GM21737 (cell line): ENCODE data around the gene RPL10.

Experiments used
- ATAC-seq: cut with Tn5 transposase; IDR thresholded peaks from one replicate; pipeline ENCODE4 v1.9.1; 2021; ENCODE audit warnings: mild to moderate bottlenecking, moderate library complexity; ENCODE audit not compliant: unreplicated experiment

Gene RPL10

DNA sequence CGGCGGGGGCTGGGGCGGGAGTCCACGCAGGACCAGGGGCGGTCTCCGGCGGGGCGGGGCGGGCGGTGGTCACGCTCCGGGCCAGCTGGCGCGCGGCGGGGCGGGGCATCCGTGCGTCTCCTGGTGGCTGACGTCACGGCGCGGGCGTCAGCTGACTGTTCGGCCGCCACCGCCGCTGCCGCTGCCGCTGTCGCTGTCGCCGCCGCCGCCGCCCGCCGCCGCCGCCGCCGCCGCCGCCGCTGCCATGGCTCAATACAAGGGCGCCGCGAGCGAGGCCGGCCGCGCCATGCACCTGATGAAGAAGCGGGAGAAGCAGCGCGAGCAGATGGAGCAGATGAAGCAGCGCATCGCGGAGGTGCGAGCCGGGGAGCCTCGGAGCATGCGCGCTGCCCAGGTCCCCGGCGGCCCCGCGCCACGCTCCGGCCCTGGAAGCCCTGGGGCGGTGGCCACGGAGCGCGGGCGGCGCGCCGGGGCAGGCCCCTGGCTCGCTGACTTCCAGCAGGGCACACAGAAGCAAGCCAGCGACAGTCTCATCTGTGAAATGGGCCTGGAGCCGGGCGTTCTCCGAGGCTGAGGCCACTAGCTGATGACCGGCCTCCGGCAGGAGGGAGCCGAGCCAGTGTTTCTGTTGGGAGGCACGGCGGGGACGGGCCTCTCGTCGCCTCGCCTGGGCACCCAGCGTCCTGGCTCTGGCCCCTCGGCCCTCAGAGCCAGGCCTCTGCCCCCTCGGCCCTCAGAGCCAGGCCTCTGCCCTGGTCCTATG lies 46.0 kb downstream of the RPL10 start, which contains the start of gene FAM50A:
TSS of gene FAM50A (plus strand) at position 150 of the 763 bp plus-strand sequence. CDS start at position 245, 95 bp downstream.
- peak; percentile 77 for ATAC-seq

DNA sequence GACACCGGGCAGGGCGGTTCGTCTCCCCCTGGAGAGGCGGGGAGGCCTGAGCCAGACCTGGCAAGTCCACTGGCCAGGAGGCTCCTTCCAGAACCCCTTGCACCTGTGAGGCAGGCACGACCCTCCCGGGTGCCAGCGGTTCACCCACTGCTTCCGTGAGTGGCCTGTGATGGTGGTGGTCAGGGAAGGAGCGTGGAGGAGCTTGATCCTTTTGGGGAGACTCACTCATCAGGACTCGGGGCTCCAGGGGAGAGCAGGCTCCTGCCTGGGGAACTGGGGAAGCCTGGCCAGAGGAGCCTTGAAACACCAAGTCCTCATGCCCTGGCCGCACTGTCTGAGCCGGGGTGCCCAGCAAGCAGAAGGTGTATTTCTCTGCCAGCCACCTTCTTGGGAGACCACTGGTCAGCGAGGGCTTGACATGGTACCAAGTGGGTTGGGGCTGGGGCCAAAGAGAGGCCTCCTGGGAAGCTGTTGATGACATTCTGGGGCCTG lies 46.6 kb downstream of the RPL10 start:
- no peak for ATAC-seq

DNA sequence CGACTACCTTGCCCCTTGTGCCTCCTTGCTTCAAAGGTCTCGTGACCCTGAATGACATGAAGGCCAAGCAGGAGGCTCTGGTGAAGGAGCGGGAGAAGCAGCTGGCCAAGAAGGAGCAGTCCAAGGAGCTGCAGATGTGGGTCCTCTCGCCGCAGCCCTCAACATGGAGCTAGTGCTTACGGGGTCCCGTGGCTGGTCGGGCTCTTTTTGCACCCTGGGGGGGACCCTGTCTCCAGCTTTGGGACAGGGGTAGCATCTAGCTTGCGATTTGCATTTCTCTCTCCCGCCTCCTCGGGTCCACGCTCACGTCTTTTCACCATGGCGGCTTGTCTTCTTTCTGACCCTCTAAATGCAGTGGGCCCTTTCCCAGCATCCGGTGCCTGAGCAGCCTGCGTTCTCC lies 47.6 kb downstream of the RPL10 start:
- ATAC-seq, result no peak

DNA sequence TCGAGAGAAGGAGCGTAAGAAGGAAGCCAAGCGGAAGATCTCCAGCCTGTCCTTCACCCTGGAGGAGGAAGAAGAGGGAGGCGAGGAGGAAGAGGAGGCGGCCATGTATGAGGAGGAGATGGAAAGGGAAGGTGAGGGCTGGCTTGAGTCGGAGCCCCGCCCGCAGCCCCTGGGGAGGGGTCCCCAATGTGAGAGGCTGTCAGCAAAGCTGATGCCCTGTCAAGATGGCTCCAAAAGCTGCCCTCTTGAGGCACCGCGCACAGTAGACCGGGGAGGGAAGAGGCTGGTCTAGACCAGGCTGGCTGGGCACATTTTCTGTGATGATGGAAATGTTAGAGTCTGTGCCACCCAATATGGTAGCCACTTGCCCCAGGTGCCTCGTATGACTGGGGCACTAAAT lies 48.3 kb downstream of the RPL10 start:
- ATAC-seq, result no peak

DNA sequence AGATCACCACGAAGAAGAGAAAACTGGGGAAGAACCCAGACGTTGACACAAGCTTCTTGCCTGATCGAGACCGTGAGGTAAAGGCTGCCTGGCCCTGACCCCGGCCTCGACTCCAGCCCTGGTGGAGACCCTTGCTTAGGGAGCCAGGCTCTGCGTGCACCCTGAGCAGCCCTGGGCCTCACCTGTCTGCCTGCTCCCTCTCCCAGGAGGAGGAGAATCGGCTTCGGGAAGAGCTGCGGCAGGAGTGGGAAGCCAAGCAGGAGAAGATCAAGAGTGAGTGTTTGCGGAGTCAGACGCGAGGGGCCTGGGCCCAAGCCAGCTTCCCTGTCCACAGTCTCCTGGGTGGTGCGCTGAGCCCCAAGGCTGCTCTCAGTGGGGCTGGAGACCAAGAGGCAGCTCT lies 50.3 kb downstream of the RPL10 start:
- no peak for ATAC-seq

DNA sequence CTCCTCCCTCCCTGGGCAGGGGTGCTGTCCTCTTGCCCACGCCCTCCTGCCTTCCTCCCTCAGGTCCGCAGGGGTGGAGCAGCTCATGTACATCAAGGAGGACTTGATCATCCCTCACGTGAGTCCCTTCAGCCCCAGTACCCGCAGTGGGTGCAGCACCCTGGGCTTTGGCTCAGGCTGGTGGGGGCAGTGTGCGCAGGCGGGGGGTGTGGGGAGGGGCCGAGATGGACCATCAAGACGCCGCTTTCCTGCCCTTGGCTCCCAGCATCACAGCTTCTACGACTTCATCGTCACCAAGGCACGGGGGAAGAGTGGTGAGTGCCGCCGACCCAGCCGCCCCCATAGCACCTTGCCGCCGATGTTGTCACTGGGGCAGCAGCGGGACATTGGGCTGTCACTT lies 51.4 kb downstream of the RPL10 start:
- no peak for ATAC-seq

DNA sequence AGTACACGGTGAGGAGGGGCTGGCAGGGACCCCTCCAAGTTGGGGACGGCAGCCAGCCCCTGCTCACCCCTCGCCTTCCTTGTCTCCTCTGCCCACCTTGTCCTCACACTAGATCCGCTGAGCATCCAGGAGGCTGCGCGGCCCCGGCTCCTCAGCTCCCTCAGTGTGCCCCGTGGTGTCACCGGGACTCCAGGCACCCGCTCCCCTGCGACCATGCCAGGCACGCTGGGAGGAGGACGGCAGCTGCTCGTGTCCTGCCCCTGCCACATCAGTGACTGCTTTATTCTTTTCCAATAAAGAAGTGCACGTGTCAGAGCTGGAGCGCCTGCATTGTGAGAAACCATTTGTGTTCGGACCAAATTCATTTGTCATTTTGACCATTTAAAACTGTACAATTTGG lies 52.1 kb downstream of the RPL10 start:
- no peak for ATAC-seq
